A673 (cell line): Measurements from ENCODE around the gene TSEN15. TPM values are rescaled to one million over a fixed set of nuclear protein-coding genes. Genes with fewer than 3 reads are reported as not detected.

Experiments used
- BruUV-seq: library from RNA; stranded (reverse); fragments of 400-500 nt; replicated peaks from 2 replicates; lab custom pipeline; 2021; lab: Mats Ljungman, UMichigan
- CTCF ChIA-PET: fragments of 300-600 bp; sonication (Branson Sonifier 250); formaldehyde crosslinking; loops from one replicate; lab custom pipeline; 2022; ENCODE audit warnings: antibody characterized with exemption; lab: Charles Lee
- POLR2A ChIA-PET: fragments of 300-600 bp; sonication (Branson Sonifier 250); formaldehyde crosslinking; loops from one replicate; lab custom pipeline; 2022; ENCODE audit warnings: antibody characterized with exemption; ENCODE audit not compliant: low non-redundant PET; lab: Charles Lee
- DNase-seq: peaks from one replicate; pipeline ENCODE4 v3.0.0-alpha.2; 2015; ENCODE audit warnings: low spot score
- H3K27ac ChIP-seq: fragments of 200-600 bp; sonication (generic); 2 replicates; pipeline ENCODE4 v1.5.1; 2016; ENCODE audit warnings: mixed run types, low read depth, mild to moderate bottlenecking, mixed read lengths, antibody characterized with exemption, low read length; ENCODE audit not compliant: poor library complexity, severe bottlenecking
- H3K27me3 ChIP-seq: fragments of 200-600 bp; sonication (generic); replicated peaks from 2 replicates; pipeline ENCODE4 v1.6.1; 2017; ENCODE audit warnings: mixed run types, low read depth, mild to moderate bottlenecking, mixed read lengths, antibody characterized with exemption, low read length; ENCODE audit not compliant: insufficient read depth, poor library complexity
- H3K36me3 ChIP-seq: fragments of 200-600 bp; sonication (generic); 2 replicates; pipeline ENCODE4 v1.6.1; 2016; ENCODE audit warnings: mixed run types, mild to moderate bottlenecking, mixed read lengths, antibody characterized with exemption, low read length; ENCODE audit not compliant: insufficient read depth, poor library complexity, severe bottlenecking
- H3K4me1 ChIP-seq: fragments of 200-600 bp; sonication (generic); 2 replicates; pipeline ENCODE4 v1.6.1; 2017; ENCODE audit warnings: mixed run types, mild to moderate bottlenecking, mixed read lengths, antibody characterized with exemption, low read length; ENCODE audit not compliant: insufficient read depth, poor library complexity, severe bottlenecking
- H3K4me3 ChIP-seq: fragments of 200-600 bp; sonication (generic); 2 replicates; pipeline ENCODE4 v1.5.1; 2016; ENCODE audit warnings: low read depth, mixed run types, mild to moderate bottlenecking, mixed read lengths, low read length; ENCODE audit not compliant: poor library complexity, severe bottlenecking
- H3K9me3 ChIP-seq: fragments of 200-600 bp; sonication (generic); 2 replicates; pipeline ENCODE4 v1.6.1; 2016; ENCODE audit warnings: mixed run types, low read depth, mild to moderate bottlenecking, mixed read lengths, antibody characterized with exemption, low read length; ENCODE audit not compliant: poor library complexity, severe bottlenecking
- CTCF ChIP-seq: fragments of 300-800, 200-600 bp; sonication (generic); conservative IDR thresholded peaks from 2 replicates; pipeline ENCODE4 v1.5.1; 2017; ENCODE audit warnings: low read depth, mild to moderate bottlenecking, antibody characterized with exemption, low read length, moderate library complexity, mixed read lengths
- EZH2 ChIP-seq: fragments of 200-600 bp; sonication (generic); IDR thresholded peaks from 2 replicates; pipeline ENCODE4 v1.6.1; 2017; ENCODE audit warnings: borderline replicate concordance, low read depth, mild to moderate bottlenecking, mixed read lengths, antibody characterized with exemption, low read length; ENCODE audit not compliant: poor library complexity, severe bottlenecking
- intact Hi-C: fragments of 100-400 bp; cut with micrococcal nuclease; formaldehyde crosslinking; loops from one replicate; pipeline ENCODE4 v1.10.0; 2022; ENCODE audit not compliant: unreplicated experiment
- total RNA-seq: library from RNA; stranded (reverse); gene quantifications from 2 replicates; pipeline ENCODE4 v1.2.3, GENCODE V29; 2021

TSEN15 gene
- total RNA-seq, 1 experiment from 2014 or later, result 57.0 TPM

- Histone ChIP-seq H3K27ac (no peak overlapping the region), H3K4me1 (peaks cover 31% of the 10 kb centered on the region), H3K36me3 (no peaks in the 10 kb centered on the region), H3K9me3 (no peaks in the 10 kb centered on the region), H3K27me3 (no peaks in the 10 kb centered on the region), H3K4me3 (no peak overlapping the region)
- intact Hi-C loops, result no loop called here
- DNase-seq, result peak; percentile 51
- CTCF ChIA-PET, result no interaction called here
- POLR2A ChIA-PET, result no interaction called here
- no TSS peak for BruUV-seq
- no peak for TF ChIP-seq CTCF
- TF ChIP-seq EZH2, result no peak
These were observed 37.3 kb upstream of the TSEN15 start for GRCh38 chr1:184014271-184014670.

GRCh38 chr1:184016169-184016568 lies 35.4 kb upstream of the TSEN15 start:
- no peaks in the 10 kb centered on the region for H3K27me3 ChIP-seq
- DNase-seq, result no peak
- H3K9me3 ChIP-seq, result no peaks in the 10 kb centered on the region
- BruUV-seq, result no TSS peak
- no peak for TF ChIP-seq EZH2
- no peak for TF ChIP-seq CTCF
- H3K27ac ChIP-seq, result no peak overlapping the region
- H3K4me3 ChIP-seq, result no peak overlapping the region
- peaks cover 50% of the 10 kb centered on the region for H3K4me1 ChIP-seq
- intact Hi-C loops, result no loop called here
- no peaks in the 10 kb centered on the region for H3K36me3 ChIP-seq
- ChIA-PET CTCF (no interaction called here), POLR2A (no interaction called here)

- H3K4me3 ChIP-seq, result no peak overlapping the region
- peak overlapping the region; percentile 31 for H3K27ac ChIP-seq
- no peaks in the 10 kb centered on the region for H3K36me3 ChIP-seq
- DNase-seq, result no peak
- no peaks in the 10 kb centered on the region for H3K27me3 ChIP-seq
- no peaks in the 10 kb centered on the region for H3K9me3 ChIP-seq
- BruUV-seq, result no TSS peak
- intact Hi-C loops, result no loop called here
- ChIA-PET CTCF (no interaction called here), POLR2A (no interaction called here)
- TF ChIP-seq CTCF (no peak), EZH2 (no peak)
- peaks cover 62% of the 10 kb centered on the region for H3K4me1 ChIP-seq
These were observed 34.2 kb upstream of the TSEN15 start for GRCh38 chr1:184017306-184017705.
